ENCODE data around the gene TRIM17. TPM values are rescaled to one million over a fixed set of nuclear protein-coding genes. Genes with fewer than 3 reads are reported as not detected.

TRIM17 gene
- total RNA-seq, 1 experiment from 2014 or later: not detected

- Histone ChIP-seq H3K27ac (ENCODE audit: low read length) (no peak overlapping the region), H4K20me1 (ENCODE audit: low read length) (no peaks in the 10 kb centered on the region), H3K36me3 (ENCODE audit: low read depth, low read length) (peaks cover 34% of the 10 kb centered on the region; the same call in 1 of the 2 replicates), H3K4me2 (ENCODE audit: low read length) (no peak overlapping the region), H3K4me3 (ENCODE audit: low read length) (no peak overlapping the region), H3F3A (ENCODE audit: low read length, unreplicated experiment) (no peaks in the 10 kb centered on the region), H3K9me2 (replicated peaks; ENCODE audit: low read length) (no peaks in the 10 kb centered on the region), H3K27me3 (ENCODE audit: low read length) (no peaks in the 10 kb centered on the region), H3K9me3 (ENCODE audit: low read length) (no peaks in the 10 kb centered on the region), H3K4me1 (ENCODE audit: insufficient read depth, low read length) (no peaks in the 10 kb centered on the region), H3K9ac (ENCODE audit: low read length) (no peak overlapping the region), H2AFZ (ENCODE audit: low read length) (no peak overlapping the region), H3K79me2 (ENCODE audit: low read length) (no peaks in the 10 kb centered on the region)
- ChIA-PET POLR2A (ENCODE audit: unreplicated experiment) (no interaction called here), CTCF (no interaction called here)
- no peak for DNase-seq
- no TSS peak for BruUV-seq (replicated peaks)
- TF ChIP-seq CTCF (conservative IDR thresholded peaks at IDR 0.05; ENCODE audit: low read depth, low read length) (no peak), EZH2phosphoT487 (IDR thresholded peaks at IDR 0.05; ENCODE audit: borderline replicate concordance, low read length) (no peak), EZH2 (IDR thresholded peaks at IDR 0.05; ENCODE audit: low read length, unreplicated experiment) (no peak)
- intact Hi-C loops (cut with micrococcal nuclease): loop anchor here (5.0 kb wide), 1 partner anchor 65 kb away; a partner anchor contains a TSS
- ATAC-seq: peak; percentile 58
Measured at GRCh38 chr1:228392111-228392936, 24.3 kb downstream of the TRIM17 start.

- H3K27me3 ChIP-seq (ENCODE audit: low read length): no peaks in the 10 kb centered on the region
- H3K9me2 ChIP-seq (replicated peaks; ENCODE audit: low read length): no peaks in the 10 kb centered on the region
- no peak overlapping the region for H3K9ac ChIP-seq (ENCODE audit: low read length)
- ATAC-seq (peak; percentile 11; the same call in 1 of the 2 replicates), DNase-seq (no peak)
- CTCF ChIA-PET: interaction anchor here (0.6 kb wide), 1 partner anchor 178 kb away, joined by 3 read pairs; no protein-coding TSS in a partner anchor
- intact Hi-C loops (cut with micrococcal nuclease): loop anchor here (5.0 kb wide), 1 partner anchor 66 kb away; a partner anchor contains a TSS
- no peak for TF ChIP-seq CTCF (conservative IDR thresholded peaks at IDR 0.05; ENCODE audit: low read depth, low read length)
- TF ChIP-seq EZH2 (IDR thresholded peaks at IDR 0.05; ENCODE audit: low read length, unreplicated experiment): no peak
- no peak for TF ChIP-seq EZH2phosphoT487 (IDR thresholded peaks at IDR 0.05; ENCODE audit: borderline replicate concordance, low read length)
- H3K4me3 ChIP-seq (ENCODE audit: low read length): no peak overlapping the region
- H4K20me1 ChIP-seq (ENCODE audit: low read length): no peaks in the 10 kb centered on the region
- H2AFZ ChIP-seq (ENCODE audit: low read length): no peak overlapping the region
- H3F3A ChIP-seq (ENCODE audit: low read length, unreplicated experiment): no peaks in the 10 kb centered on the region
- H3K4me2 ChIP-seq (ENCODE audit: low read length): no peak overlapping the region
- H3K79me2 ChIP-seq (ENCODE audit: low read length): no peaks in the 10 kb centered on the region
- POLR2A ChIA-PET (ENCODE audit: unreplicated experiment): no interaction called here
- no peak overlapping the region for H3K27ac ChIP-seq (ENCODE audit: low read length)
- no peaks in the 10 kb centered on the region for H3K9me3 ChIP-seq (ENCODE audit: low read length)
- peaks cover 30% of the 10 kb centered on the region; the same call in 1 of the 2 replicates for H3K36me3 ChIP-seq (ENCODE audit: low read depth, low read length)
- BruUV-seq (replicated peaks): no TSS peak
- H3K4me1 ChIP-seq (ENCODE audit: insufficient read depth, low read length): no peaks in the 10 kb centered on the region
Measured at GRCh38 chr1:228391411-228392020, 25.1 kb downstream of the TRIM17 start.

All from PC-3 (cell line).